ENCODE measurements around the gene SLC24A3. TPM values are rescaled to one million over a fixed set of nuclear protein-coding genes. Genes with fewer than 3 reads are reported as not detected.

SLC24A3 gene
- total RNA-seq, 1 donor from 2014 or later = 0.21 TPM

DNA sequence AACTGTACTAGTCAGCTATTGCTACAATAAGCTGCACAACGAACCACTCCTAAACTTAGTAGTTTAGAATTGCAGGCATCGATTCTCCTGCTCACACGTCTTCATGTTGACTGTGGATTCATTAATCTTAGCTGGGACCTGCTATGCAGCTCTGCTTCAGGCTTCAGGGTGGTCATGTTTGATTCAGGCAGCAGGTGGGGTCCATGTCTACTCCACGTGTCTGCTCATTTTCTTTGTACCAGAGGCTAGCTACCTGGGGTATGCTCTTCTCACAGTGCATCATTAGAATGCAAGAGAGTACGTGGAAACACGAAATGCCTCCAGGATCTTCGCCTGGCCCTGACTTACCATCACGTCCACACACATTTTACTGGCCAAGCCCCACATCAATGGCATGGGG, 481.1 kb downstream of the SLC24A3 start:
- Histone ChIP-seq H3K9ac (no peak overlapping the region), H3K36me3 (no peaks in the 10 kb centered on the region), H2AFZ (replicated peaks) (no peak overlapping the region), H3K27me3 (no peaks in the 10 kb centered on the region), H3K79me2 (ENCODE audit: low read depth) (no peaks in the 10 kb centered on the region), H3F3A (ENCODE audit: low read depth) (no peaks in the 10 kb centered on the region), H4K20me1 (ENCODE audit: low read depth) (no peaks in the 10 kb centered on the region), H3K4me3 (no peak overlapping the region), H3K27ac (no peak overlapping the region), H3K9me3 (ENCODE audit: low read depth) (no peaks in the 10 kb centered on the region), H3K4me2 (no peak overlapping the region), H3K4me1 (no peaks in the 10 kb centered on the region)
- H3K9me3 Mint-ChIP-seq = peaks cover 2% of the 10 kb centered on the region
- peaks cover 13% of the 10 kb centered on the region for H3K27me3 Mint-ChIP-seq (ENCODE audit: insufficient read depth, low read depth)
- no peak overlapping the region for H3K27ac Mint-ChIP-seq
- TF ChIP-seq, protein P1, sequence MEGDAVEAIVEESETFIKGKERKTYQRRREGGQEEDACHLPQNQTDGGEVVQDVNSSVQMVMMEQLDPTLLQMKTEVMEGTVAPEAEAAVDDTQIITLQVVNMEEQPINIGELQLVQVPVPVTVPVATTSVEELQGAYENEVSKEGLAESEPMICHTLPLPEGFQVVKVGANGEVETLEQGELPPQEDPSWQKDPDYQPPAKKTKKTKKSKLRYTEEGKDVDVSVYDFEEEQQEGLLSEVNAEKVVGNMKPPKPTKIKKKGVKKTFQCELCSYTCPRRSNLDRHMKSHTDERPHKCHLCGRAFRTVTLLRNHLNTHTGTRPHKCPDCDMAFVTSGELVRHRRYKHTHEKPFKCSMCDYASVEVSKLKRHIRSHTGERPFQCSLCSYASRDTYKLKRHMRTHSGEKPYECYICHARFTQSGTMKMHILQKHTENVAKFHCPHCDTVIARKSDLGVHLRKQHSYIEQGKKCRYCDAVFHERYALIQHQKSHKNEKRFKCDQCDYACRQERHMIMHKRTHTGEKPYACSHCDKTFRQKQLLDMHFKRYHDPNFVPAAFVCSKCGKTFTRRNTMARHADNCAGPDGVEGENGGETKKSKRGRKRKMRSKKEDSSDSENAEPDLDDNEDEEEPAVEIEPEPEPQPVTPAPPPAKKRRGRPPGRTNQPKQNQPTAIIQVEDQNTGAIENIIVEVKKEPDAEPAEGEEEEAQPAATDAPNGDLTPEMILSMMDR (IDR thresholded peaks at IDR 0.05) = no peak
- TF ChIP-seq EZH2 (IDR thresholded peaks at IDR 0.05) (no peak), EZH2phosphoT487 (IDR thresholded peaks at IDR 0.05) (no peak)
- no peaks in the 10 kb centered on the region for H3K36me3 Mint-ChIP-seq
- no peak overlapping the region for H3K4me3 Mint-ChIP-seq
- H3K4me1 Mint-ChIP-seq = no peaks in the 10 kb centered on the region
- no peak for DNase-seq (ENCODE audit: low spot score)

DNA sequence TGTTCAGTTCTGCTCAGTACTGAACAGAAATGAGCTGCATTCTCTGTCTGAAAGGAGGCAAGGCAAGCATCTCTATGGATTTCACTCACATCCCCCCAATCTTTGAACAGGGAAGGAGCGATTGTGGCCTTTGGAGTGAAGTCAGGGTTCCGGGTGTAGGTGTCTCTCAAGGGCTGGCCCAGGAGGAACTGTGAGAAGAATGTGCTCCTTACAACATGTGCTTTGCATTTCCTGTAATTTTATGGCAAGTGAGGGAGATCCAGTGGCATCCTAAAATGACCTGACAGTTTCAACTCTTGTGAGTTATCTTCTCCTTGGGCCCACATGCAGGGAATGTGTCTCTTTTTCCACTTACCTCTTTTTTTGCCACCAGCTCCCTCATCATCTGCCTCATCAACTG, 482.6 kb downstream of the SLC24A3 start:
- Histone ChIP-seq H2AFZ (replicated peaks) (no peak overlapping the region), H3F3A (ENCODE audit: low read depth) (no peaks in the 10 kb centered on the region), H3K79me2 (ENCODE audit: low read depth) (no peaks in the 10 kb centered on the region), H3K4me3 (no peak overlapping the region), H3K36me3 (no peaks in the 10 kb centered on the region), H3K4me2 (no peak overlapping the region), H3K9ac (no peak overlapping the region), H3K9me3 (ENCODE audit: low read depth) (no peaks in the 10 kb centered on the region), H3K27ac (no peak overlapping the region), H3K27me3 (no peaks in the 10 kb centered on the region), H4K20me1 (ENCODE audit: low read depth) (no peaks in the 10 kb centered on the region), H3K4me1 (no peaks in the 10 kb centered on the region)
- peaks cover 16% of the 10 kb centered on the region for H3K27me3 Mint-ChIP-seq (ENCODE audit: insufficient read depth, low read depth)
- H3K27ac Mint-ChIP-seq = no peak overlapping the region
- no peaks in the 10 kb centered on the region for H3K36me3 Mint-ChIP-seq
- TF ChIP-seq EZH2 (IDR thresholded peaks at IDR 0.05) (no peak), EZH2phosphoT487 (IDR thresholded peaks at IDR 0.05) (no peak)
- TF ChIP-seq, protein P1 (IDR thresholded peaks at IDR 0.05) = no peak
- H3K4me1 Mint-ChIP-seq = peaks cover 3% of the 10 kb centered on the region
- no peak overlapping the region for H3K4me3 Mint-ChIP-seq
- H3K9me3 Mint-ChIP-seq = peaks cover 2% of the 10 kb centered on the region
- DNase-seq (ENCODE audit: low spot score) = no peak

DNA sequence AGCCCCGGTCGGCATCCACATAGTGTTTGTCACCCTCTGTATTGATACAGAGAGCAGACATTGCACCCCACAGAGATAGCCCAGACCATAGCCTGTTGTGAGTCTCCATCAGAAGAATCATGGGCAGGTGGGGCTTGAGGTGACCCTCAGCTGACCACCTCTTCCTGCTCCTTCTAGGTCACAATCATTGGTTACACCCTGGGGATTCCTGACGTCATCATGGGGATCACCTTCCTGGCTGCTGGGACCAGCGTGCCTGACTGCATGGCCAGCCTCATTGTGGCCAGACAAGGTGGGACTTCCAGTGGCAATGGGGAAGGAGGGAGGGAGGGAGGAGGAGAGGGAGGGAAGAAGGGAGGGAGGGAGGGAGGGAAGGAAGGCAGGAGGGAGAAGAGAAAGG, 484.2 kb downstream of the SLC24A3 start:
- Mint-ChIP-seq H3K36me3 (no peaks in the 10 kb centered on the region), H3K4me1 (peaks cover 3% of the 10 kb centered on the region), H3K9me3 (peaks cover 2% of the 10 kb centered on the region), H3K27ac (no peak overlapping the region), H3K27me3 (ENCODE audit: insufficient read depth, low read depth) (peaks cover 12% of the 10 kb centered on the region), H3K4me3 (no peak overlapping the region)
- H3K9ac ChIP-seq = no peak overlapping the region
- no peak for DNase-seq (ENCODE audit: low spot score)
- no peak overlapping the region for H2AFZ ChIP-seq (replicated peaks)
- no peaks in the 10 kb centered on the region for H3F3A ChIP-seq (ENCODE audit: low read depth)
- H3K79me2 ChIP-seq (ENCODE audit: low read depth) = no peaks in the 10 kb centered on the region
- no peaks in the 10 kb centered on the region for H4K20me1 ChIP-seq (ENCODE audit: low read depth)
- no peak overlapping the region for H3K4me3 ChIP-seq
- H3K4me1 ChIP-seq = no peaks in the 10 kb centered on the region
- H3K27me3 ChIP-seq = no peaks in the 10 kb centered on the region
- no peak overlapping the region for H3K4me2 ChIP-seq
- TF ChIP-seq, protein P1 (IDR thresholded peaks at IDR 0.05) = no peak
- no peak for TF ChIP-seq EZH2phosphoT487 (IDR thresholded peaks at IDR 0.05)
- TF ChIP-seq EZH2 (IDR thresholded peaks at IDR 0.05) = no peak
- H3K9me3 ChIP-seq (ENCODE audit: low read depth) = no peaks in the 10 kb centered on the region
- H3K36me3 ChIP-seq = no peaks in the 10 kb centered on the region
- H3K27ac ChIP-seq = no peak overlapping the region
